Activated CD4-positive, alpha-beta T cell treated with anti-CD3 and anti-CD28 coated beads, Interleukin-2, Interleukin-6, amounts not matched to agents 100 ng/mL and 50 ng/mL, durations not matched to agents 16 hours and 8 hours (primary cell): ENCODE data around the gene QSOX2.

Source experiments
- DNase-seq: peaks from one replicate; pipeline ENCODE4 v3.0.0-alpha.2; 2020

QSOX2 gene

GRCh38 chr9:136187683-136188586 lies 57.7 kb downstream of the QSOX2 start:
- DNase-seq = no peak

GRCh38 chr9:136187197-136187596 lies 58.4 kb downstream of the QSOX2 start:
- DNase-seq = no peak

GRCh38 chr9:136186386-136186785 lies 59.2 kb downstream of the QSOX2 start:
- no peak for DNase-seq

- DNase-seq = no peak
These were observed 59.8 kb downstream of the QSOX2 start for GRCh38 chr9:136185596-136186366.

GRCh38 chr9:136185066-136185465 lies 60.5 kb downstream of the QSOX2 start:
- DNase-seq = no peak

GRCh38 chr9:136182850-136183422 lies 62.7 kb downstream of the QSOX2 start:
- DNase-seq = no peak

GRCh38 chr9:136182420-136182787 lies 63.2 kb downstream of the QSOX2 start:
- DNase-seq = no peak

GRCh38 chr9:136181784-136182419 lies 63.7 kb downstream of the QSOX2 start:
- no peak for DNase-seq

GRCh38 chr9:136180586-136180985 lies 65.0 kb downstream of the QSOX2 start:
- no peak for DNase-seq

- no peak for DNase-seq
These were observed 65.9 kb downstream of the QSOX2 start for GRCh38 chr9:136179761-136180160.

GRCh38 chr9:136179101-136179616 lies 66.5 kb downstream of the QSOX2 start:
- no peak for DNase-seq

- no peak for DNase-seq
These were observed 66.9 kb downstream of the QSOX2 start for GRCh38 chr9:136178773-136179075.

GRCh38 chr9:136178061-136178772 lies 67.4 kb downstream of the QSOX2 start:
- DNase-seq = no peak

GRCh38 chr9:136177224-136177623 lies 68.4 kb downstream of the QSOX2 start:
- no peak for DNase-seq

GRCh38 chr9:136175616-136176197 lies 69.9 kb downstream of the QSOX2 start:
- DNase-seq = no peak

GRCh38 chr9:136174779-136175615 lies 70.6 kb downstream of the QSOX2 start:
- no peak for DNase-seq

GRCh38 chr9:136173648-136174290 lies 71.8 kb downstream of the QSOX2 start:
- DNase-seq = no peak

GRCh38 chr9:136172412-136173079 lies 73.1 kb downstream of the QSOX2 start:
- DNase-seq = no peak

GRCh38 chr9:136171801-136172411 lies 73.7 kb downstream of the QSOX2 start:
- DNase-seq = no peak
